Measurements from ENCODE around the gene NMBR. TPM values are rescaled to one million over a fixed set of nuclear protein-coding genes. Genes with fewer than 3 reads are reported as not detected.
A peak's percentile ranks its signal among the peaks of the same experiment; 100 is the strongest.
"Not testable (repeated sequence)": the region's sequence is repeated elsewhere in the genome, so short reads cannot be mapped to it uniquely, and the experiment has no call there.

NMBR gene
- total RNA-seq, 1 donor from 2014 or later, result 0.27 TPM

GRCh38 chr6:142188341-142188740 lies 41.4 kb upstream of the NMBR start:
- DNase-seq (ENCODE audit: low spot score in 2 of 2, unreplicated experiment in 2 of 2); H3K27ac Mint-ChIP-seq; H3K36me3 Mint-ChIP-seq; H3K9me3 Mint-ChIP-seq; H3K27me3 Mint-ChIP-seq (ENCODE audit: low read depth); H3K4me3 Mint-ChIP-seq: not testable (repeated sequence)
- TF ChIP-seq, protein P1, sequence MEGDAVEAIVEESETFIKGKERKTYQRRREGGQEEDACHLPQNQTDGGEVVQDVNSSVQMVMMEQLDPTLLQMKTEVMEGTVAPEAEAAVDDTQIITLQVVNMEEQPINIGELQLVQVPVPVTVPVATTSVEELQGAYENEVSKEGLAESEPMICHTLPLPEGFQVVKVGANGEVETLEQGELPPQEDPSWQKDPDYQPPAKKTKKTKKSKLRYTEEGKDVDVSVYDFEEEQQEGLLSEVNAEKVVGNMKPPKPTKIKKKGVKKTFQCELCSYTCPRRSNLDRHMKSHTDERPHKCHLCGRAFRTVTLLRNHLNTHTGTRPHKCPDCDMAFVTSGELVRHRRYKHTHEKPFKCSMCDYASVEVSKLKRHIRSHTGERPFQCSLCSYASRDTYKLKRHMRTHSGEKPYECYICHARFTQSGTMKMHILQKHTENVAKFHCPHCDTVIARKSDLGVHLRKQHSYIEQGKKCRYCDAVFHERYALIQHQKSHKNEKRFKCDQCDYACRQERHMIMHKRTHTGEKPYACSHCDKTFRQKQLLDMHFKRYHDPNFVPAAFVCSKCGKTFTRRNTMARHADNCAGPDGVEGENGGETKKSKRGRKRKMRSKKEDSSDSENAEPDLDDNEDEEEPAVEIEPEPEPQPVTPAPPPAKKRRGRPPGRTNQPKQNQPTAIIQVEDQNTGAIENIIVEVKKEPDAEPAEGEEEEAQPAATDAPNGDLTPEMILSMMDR (IDR thresholded peaks at IDR 0.05; ENCODE audit: unreplicated experiment), result peak; percentile 69
- peaks cover 21% of the 10 kb centered on the region for H3K4me1 Mint-ChIP-seq

DNA sequence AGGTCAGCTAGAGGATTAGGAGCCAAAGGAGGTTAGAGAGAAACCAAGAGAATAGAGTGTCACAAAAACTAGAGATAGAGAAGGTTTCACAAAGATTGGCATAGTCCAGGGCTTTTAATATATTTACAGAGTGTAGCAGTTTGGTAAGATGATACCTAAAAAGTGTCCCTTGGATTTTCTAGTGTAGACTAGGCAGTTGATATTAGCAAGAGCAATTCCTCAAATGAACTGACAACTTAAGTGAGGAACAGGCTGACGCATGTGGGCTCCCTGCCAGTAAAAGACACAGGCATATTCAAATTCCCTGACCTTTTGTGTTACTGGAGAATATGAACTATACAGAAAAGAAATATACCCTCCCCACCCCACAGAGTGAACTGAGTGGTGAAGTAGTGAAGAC lies 40.3 kb upstream of the NMBR start:
- H3K9me3 Mint-ChIP-seq, result no peaks in the 10 kb centered on the region
- no peak overlapping the region for H3K4me3 Mint-ChIP-seq
- peaks cover 20% of the 10 kb centered on the region for H3K4me1 Mint-ChIP-seq
- TF ChIP-seq, protein P1 (IDR thresholded peaks at IDR 0.05; ENCODE audit: unreplicated experiment), result no peak
- H3K27ac Mint-ChIP-seq, result peak overlapping the region; percentile 36
- H3K27me3 Mint-ChIP-seq (ENCODE audit: low read depth), result no peaks in the 10 kb centered on the region
- DNase-seq (ENCODE audit: low spot score in 2 of 2, unreplicated experiment in 2 of 2), result no peak
- H3K36me3 Mint-ChIP-seq, result peaks cover 10% of the 10 kb centered on the region

- Mint-ChIP-seq H3K4me1 (peaks cover 20% of the 10 kb centered on the region), H3K36me3 (peaks cover 15% of the 10 kb centered on the region)
- TF ChIP-seq, protein P1 (IDR thresholded peaks at IDR 0.05; ENCODE audit: unreplicated experiment), result no peak
Measured at GRCh38 chr6:142185641-142186040, 38.7 kb upstream of the NMBR start.

DNA sequence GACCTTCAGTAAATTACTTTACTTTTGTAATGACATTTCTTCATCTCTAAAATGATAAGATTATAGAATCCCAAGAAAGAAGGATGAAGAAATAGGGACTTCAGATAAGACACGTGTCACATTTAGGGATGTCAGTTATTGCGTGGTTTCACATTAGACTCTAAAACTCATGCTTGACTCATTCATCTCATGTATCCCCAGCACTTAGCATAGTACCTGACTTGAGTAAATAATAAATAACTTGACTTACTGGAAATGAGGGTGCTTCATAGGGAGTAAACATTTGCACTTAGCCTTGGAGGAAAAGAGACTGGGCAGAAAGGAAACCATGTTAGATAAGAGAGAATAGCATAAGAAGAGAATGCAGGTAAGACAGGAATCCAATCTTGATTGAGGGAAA lies 37.4 kb upstream of the NMBR start:
- TF ChIP-seq, protein P1 (IDR thresholded peaks at IDR 0.05; ENCODE audit: unreplicated experiment), result no peak
- no peak for DNase-seq (ENCODE audit: low spot score in 2 of 2, unreplicated experiment in 2 of 2)
- Mint-ChIP-seq H3K4me1 (peaks cover 18% of the 10 kb centered on the region), H3K27me3 (ENCODE audit: low read depth) (no peaks in the 10 kb centered on the region), H3K36me3 (peaks cover 18% of the 10 kb centered on the region), H3K9me3 (peaks cover 3% of the 10 kb centered on the region), H3K4me3 (no peak overlapping the region), H3K27ac (no peak overlapping the region)

More at GRCh38 chr6:142185641-142186040, 38.7 kb upstream of the NMBR start:
- no peaks in the 10 kb centered on the region for H3K9me3 Mint-ChIP-seq
- H3K27me3 Mint-ChIP-seq (ENCODE audit: low read depth), result no peaks in the 10 kb centered on the region
- no peak overlapping the region for H3K4me3 Mint-ChIP-seq
- no peak overlapping the region for H3K27ac Mint-ChIP-seq
- no peak for DNase-seq (ENCODE audit: low spot score in 2 of 2, unreplicated experiment in 2 of 2)

DNA sequence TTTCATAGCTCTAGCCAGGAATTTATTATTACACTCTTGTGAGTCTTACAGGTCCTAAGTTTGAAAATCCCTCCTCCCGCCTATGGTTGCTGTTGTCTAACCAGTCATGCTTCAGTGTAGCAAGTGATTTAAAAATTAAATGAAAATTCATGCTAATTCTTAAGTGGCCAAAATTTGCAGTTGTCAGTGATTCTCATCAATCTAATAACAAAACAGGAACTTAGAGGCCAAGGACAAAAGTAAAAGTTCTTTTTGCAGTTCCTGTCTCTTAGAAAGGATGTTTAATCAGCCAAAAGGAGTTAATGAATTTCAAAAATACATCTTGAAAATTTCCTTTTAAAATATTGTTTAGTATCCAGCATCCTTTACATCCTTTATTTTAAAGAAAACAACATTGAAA lies 36.4 kb upstream of the NMBR start:
- DNase-seq (ENCODE audit: low spot score in 2 of 2, unreplicated experiment in 2 of 2), result no peak
- Mint-ChIP-seq H3K36me3 (peaks cover 20% of the 10 kb centered on the region), H3K27me3 (ENCODE audit: low read depth) (no peaks in the 10 kb centered on the region), H3K9me3 (peaks cover 5% of the 10 kb centered on the region), H3K4me3 (no peak overlapping the region), H3K27ac (no peak overlapping the region), H3K4me1 (peaks cover 14% of the 10 kb centered on the region)
- TF ChIP-seq, protein P1 (IDR thresholded peaks at IDR 0.05; ENCODE audit: unreplicated experiment), result no peak

DNA sequence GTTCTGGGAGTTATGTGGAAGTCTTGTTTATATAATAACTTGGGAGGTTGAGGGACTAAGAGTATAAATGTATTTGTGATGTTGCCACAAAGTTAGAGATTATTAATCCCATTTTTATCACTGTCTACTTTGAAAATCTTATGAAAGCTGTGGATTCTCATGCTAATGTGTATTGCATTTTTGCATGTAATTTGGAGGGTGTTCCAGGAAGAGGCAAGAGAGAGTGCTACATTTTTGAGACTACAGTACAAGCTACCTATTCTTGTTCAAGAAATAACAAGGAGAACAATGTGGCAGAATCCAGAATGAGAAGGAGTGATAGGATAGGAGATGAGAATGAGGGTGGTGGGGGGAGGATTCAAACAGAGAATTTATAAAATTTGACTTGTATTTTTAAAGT lies 35.1 kb upstream of the NMBR start:
- Mint-ChIP-seq H3K27ac (no peak overlapping the region), H3K27me3 (ENCODE audit: low read depth) (no peaks in the 10 kb centered on the region), H3K4me1 (peaks cover 9% of the 10 kb centered on the region), H3K9me3 (peaks cover 17% of the 10 kb centered on the region), H3K36me3 (peaks cover 32% of the 10 kb centered on the region), H3K4me3 (no peak overlapping the region)
- TF ChIP-seq, protein P1 (IDR thresholded peaks at IDR 0.05; ENCODE audit: unreplicated experiment), result no peak
- DNase-seq (ENCODE audit: low spot score in 2 of 2, unreplicated experiment in 2 of 2), result no peak
